DMS 273 treated with DMSO at 0.1 percent for 48 hours (cell line): Measurements from ENCODE around the gene CACNB1.
"Not testable (repeated sequence)": the region's sequence is repeated elsewhere in the genome, so short reads cannot be mapped to it uniquely, and the experiment has no call there.

Experiments used
- DNase-seq: peaks from one replicate; lab custom pipeline; 2025; lab: John Stamatoyannopoulos, UW

Gene CACNB1

DNA sequence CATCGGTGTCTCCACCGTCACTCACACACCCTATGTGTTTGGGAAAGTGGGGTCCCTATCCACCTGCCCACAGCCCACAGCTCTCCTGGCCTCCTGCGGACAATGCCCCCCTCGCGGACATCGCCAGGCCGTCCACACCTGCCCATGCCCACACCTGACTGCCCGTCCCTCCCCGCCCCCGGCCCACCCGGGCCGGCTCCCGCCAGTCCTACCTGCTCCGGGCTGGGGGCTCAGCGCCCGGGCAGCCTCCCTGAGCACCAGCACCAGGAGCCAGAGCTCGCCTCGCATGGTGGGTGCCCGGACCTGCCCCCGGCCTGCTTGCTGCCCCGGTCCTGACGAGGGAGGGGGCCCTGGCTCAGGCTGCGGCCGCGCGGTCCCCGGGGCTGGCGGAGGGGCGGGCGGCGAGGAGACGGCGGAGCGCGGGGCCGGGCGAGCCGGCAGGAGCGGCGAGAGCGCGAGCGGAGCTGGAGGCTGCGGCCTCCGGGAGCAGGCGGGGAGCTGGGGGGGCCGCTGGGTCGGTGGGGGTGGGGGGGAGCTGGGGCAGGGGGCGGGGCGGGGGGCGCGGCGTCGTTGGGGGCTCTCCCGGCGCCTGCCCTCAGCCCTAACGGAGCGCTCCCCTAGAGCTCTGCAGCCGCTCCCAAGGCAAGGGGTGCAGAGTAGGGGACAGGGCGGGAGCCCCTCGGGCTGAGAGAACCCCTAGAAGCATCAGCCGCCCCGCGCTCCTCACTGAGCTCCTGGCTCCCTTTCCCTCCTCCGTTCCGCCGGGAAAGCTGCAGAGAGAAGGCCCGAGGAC lies 46.1 kb downstream of the CACNB1 start, which contains the start of gene PLXDC1:
Gene PLXDC1, minus strand, starts transcription at position 488 of the 793 bp plus-strand sequence. Its CDS starts 200 bp downstream, at position 288.
- no peak for DNase-seq

DNA sequence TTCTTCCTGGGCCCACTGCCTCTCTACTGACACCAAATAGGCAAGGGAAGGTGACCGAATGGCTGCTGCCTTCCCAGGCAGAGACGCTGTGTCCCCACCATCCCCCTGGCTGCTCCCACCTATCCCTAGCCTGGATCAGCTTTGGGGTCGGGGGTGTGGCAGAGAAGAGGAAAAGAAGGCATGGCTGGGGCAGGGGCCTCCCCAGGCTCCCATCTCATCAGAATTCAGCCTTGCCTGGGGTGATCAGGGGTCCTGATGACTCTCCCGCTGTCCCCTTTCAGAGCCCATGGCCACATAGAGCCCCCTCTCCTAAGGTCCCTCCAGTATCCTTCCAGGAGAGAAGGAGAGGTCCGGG lies 46.7 kb downstream of the CACNB1 start:
- DNase-seq: no peak

DNA sequence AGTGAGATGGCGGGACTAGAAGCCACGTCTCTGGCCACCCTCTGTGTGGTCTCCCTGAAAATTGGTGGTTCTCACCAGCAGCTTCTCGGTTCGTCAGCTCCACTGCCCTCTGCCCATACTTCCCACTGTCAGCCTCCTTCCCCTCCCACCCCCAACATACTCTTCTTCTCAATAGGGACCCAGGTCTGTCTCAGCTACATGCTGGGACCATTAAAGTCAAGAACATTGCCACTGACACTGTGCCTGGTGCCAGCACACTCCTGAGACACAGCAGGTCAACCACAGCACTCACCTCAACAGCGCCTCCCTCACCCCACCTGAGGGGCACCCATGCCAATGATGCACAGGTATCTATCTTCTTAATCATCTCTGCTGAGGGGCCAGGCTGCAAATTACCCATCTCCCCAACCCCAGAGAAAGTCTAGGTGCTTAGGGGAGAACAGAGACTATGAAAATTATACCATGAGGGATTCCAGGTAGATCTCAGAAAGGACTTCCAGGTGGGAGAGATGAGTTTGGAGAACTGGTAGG lies 47.3 kb downstream of the CACNB1 start:
- DNase-seq: no peak

DNA sequence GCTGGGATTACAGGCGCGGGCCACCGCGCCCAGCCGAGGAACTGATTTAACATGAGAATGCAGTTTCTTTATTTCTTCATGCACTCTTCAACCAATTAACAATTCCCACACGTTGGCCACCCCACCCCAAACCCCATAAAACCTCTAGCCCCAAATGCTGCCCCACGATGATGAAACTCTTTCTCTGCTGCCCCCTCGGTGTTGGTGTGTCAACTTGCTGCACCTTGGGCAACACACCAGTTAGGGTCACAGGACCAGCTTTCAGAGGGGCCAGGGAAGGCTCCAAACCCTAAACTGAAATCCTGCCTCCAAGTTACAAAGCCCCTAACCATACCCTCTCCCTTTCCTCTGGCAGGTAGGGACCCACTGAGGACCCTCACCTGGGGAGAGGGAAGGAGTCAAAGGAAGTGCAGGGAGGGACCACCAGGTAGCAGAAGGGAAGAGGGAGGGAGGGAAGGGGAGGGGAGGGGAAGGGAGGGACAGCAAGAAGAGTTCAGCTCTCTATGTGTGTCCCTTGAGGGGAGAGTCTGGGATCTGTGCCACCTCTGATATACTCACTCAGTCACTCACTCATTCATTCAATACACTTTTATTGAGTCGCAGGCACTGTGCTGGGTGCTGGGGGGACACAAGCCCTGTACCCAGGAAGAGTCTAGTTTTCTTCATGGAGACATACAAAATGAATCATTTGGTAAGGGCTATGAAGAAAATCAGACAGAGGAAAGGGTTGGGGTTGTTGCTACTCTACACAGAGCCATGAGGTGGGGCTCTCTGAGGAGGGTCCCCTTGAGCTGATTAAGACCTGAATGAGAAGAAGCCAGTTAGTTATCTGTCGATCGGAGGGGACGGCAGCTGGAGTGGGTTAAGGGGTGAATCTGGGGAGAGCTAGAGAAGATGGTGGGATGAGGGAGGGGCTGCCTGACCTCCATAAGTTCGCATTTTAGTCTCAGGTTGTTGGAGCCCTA lies 50.0 kb downstream of the CACNB1 start:
- DNase-seq: no peak

DNA sequence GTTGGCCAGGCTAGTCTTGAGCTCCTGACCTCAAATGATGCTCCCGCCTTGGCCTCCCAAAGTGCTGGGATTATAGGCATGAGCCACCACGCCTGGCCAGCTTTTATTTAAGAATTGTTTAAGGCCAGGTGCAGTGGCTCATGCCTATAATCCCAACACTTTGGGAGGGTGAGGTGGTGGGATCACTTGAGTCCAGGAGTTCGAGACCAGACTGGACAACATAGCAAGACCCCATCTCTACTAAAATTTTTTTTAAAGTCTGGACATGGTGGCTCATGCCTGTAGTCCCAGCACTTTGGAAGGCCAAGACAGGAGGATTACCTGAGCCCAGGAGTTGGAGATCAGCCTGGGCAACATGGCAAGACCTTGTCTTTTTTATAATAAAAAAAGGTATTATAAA lies 51.2 kb downstream of the CACNB1 start:
- no peak for DNase-seq

DNA sequence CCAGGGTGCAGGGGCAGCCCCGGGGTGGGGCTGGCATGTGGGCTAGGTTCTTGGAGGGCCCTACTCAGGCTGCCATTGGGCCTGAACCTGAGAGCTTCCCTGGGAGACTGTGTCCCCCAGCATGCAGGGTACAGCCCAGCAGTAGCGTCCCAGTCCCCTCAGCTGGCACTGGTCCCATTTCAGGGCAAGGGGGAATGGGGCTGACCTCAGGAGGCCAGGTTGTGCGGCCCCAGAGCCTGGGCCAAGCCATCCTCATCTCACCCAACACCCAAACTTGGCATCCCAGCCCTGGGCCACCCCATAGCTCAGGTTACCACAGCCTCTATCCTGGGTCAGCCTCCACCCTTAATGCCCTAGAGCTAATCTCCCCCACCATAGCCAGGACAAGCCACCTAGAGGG lies 52.3 kb downstream of the CACNB1 start:
- DNase-seq: no peak

DNA sequence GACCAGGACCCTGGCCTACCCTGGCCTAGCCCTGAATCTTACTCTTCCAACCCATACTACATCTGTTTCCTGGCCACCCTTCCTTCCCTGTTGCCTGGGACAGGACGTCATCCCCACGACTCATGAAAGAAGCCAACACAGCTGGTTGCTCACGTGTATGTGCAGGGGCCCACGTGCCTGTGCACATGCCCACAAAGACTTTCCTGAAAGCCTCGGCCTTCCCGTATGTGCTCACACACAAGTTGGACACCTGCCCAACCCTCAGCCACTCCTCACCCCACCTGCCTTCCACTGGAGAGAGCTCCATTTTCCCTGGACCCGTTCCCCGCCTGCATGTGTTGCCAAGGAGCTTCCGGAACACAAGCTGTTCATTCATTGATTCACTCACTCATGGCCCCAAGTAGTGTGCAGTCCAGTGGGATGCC lies 53.0 kb downstream of the CACNB1 start:
- peak; percentile 67 for DNase-seq

DNA sequence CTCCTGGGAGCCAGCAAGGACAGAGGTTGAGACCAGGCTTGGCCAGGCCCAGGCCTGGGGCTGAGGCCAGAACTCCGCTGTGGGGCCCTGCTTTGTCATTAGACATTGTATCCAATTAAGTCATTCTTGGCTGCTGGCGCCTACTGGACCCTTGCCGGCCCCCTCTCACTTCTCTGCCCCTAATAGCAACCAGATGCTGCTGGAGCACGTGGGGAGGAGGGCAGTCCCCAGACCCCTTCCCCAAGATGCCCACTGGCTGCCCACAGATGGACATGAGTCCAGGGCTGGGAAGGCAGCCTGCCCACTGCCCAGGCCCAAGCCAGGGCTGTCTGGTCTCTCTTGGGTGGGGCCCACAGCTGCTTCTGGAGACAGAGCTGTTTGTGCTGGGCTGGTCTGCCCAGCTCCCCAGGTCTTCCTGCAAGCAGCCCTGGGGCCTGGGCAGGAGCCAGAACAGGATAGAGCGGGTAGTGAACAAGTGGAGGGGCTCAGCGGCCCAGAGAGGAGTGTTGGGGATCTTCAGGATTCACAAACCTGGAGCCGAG lies 53.8 kb downstream of the CACNB1 start:
- DNase-seq: no peak

DNA sequence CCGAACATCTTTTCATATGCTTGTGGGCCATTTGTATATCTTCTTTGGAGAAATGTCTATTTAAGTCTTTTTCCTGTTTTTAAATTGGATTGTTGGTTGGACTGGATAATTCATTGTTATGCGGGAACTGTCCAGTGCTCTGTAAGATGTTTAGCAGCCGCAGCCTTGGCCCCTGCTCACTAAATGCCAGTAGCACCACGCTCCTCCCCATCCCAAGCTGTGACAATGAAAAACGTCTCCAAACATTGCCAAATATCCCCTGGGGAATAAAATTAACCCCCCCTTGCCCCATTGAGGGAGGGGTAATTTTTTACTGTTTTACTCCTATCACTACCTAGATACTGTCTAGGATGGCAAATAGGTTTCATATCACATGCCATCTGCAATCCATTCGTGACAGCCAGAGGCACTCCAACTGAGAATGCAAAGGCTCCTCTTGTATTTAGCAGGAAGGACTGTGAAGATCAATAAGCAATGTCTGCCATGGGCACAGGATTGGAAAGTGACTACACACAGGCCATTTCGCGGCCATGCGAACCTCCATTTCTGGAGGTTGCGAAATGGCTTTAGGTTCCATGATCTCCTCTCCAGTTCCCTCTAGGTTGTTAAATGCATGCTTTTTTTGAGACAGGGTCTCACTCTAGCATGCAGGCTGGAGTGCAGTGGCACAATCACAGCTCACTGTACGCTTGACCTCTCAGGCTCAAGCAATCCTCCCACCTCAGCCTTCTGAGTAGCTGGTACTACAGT lies 55.4 kb downstream of the CACNB1 start:
- no peak for DNase-seq

DNA sequence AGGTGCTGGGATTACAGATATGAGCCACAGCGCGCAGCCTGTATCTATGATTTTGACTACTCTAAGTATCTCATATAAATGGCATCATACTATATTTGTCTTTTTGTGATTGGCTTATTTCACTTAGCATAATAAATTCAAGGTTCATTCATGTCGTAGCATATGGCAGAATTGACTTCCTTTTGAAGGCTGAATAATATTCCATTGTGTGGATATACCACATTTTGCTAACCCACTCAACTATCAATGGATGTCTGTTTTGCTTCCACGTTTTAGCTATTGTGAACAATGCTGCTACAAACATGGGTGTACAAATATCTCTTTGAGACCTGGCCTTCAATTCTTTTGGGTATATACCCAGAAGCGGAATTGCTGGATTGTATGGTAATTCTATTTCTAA lies 56.2 kb downstream of the CACNB1 start:
- no peak for DNase-seq

DNA sequence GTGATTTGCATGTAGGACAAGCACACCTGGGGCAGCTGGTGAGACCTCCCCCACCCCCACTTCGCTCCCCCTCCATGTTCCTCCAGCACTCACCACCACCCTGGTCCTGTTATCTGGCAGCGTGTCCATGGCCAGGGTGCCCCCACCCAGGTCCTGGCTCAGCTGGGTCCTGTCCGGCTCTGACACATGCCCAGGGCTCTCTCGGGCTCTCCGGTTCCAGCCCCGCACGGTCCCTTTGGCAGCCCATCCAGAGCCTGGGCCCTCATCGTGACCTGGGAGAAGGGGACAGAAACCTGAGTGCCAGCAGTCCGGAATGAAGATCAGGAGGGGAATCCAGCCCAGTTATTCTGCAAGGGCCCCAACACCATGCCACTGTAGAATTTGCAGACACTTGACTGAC lies 57.9 kb downstream of the CACNB1 start:
- DNase-seq: no peak

DNA sequence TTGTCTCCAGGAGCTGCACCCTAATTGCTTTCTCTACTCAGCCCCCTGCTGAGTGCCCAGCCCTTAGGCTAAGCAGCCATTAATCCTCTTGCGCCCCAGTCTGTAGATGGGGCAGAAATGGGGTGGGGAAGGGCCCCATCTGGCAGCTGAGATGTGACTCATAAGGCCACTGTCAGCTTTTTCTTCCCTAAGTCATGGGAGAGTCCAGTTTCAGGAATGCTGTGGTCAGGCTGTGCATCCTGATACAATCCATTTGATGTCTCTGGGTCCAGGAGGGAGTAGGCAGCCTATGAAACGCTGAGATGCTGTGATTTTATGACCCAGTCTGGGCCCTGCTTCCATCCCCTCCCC lies 58.3 kb downstream of the CACNB1 start:
- DNase-seq: no peak

DNA sequence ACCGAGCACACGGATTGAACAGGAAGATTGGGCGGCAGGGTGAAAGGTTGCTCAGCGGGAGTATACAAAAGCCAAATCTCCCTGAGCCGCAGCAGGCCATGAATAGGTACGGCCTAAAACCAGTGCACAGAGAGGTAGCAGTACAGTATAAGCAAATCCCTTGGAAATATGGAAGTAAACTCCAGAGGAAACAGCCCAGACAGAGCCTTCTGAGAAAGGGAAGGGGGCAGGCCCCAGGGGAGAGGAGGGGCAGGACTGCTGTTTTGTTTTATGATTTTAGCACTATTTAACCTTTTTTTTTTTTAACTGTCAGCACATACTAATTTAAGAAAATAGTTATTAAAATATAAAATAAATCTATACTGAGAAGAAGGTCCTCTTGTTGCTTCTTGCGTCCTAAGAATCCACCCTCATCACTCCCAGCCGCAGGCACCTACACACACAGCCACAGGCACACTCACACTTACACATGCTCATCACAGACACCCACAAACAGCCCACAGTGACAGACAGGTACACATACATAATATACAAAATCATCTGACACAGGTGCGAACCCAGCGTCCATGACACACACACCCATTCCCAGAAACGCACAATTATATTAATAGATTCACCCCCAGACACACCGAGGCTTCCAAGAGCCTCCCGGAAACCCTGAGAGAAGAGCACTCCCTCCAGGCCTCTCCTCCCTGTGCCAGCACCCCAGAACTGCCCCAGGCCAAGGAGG lies 58.9 kb downstream of the CACNB1 start:
- DNase-seq: no peak

DNA sequence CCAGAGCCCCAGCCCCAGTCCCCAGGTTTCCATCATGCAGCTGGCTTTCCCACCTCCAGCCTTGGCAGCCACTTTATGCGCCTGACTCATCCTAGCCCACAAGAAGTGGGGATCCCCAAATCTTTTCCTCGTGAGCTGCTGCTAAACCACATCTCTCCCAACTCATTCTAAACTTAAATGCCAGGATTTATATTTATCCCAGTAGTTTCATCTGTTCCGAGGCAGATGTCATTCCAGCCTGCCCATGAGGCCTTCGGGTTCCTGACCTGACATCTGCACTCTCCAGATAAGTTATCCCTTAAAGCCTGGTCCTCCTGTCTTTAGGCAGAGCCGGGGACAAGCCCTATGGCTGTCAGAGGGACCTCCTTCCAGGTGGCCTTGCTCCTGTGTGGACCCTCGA lies 62.6 kb downstream of the CACNB1 start:
- no peak for DNase-seq

DNA sequence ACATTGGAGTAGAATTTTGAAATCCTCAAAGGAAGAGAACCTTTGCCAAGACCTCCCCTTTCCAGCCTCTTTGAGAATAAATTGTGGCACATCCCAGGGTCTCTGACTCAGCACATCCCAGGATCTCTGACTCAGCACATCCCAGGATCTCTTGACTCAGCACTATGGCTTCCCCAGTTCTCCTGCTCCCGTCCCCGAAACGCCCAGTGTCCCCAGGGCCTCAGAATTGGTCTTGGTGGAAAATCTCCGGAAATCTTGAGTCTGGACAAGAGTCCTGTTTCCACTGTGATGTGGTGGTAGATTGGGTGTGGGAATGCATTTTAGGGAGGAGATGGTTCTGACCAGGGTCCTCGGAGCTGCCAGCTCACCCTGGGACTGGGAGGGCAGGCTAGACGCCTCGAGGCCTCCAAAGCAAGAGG lies 65.3 kb downstream of the CACNB1 start:
- DNase-seq: no peak

DNA sequence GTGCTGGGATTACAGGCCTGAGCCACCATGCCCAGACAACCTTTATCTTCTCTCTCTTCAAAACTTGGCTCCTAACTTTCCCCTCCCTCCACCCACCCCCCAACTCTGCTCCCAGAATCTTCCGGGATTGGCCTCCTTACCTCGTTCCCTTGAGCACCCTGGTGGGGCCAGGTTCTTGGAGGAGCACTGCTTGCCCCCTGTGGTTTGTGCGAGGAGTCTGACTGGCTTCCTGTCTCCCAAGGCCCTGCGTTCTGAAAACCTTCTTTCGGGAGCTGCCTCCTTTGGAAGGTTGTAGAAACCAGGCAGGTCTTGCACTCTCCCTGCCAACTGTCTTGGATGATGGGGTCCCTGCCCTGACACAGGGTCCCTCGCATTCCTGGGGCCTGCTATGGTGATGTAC lies 65.9 kb downstream of the CACNB1 start:
- no peak for DNase-seq

DNA sequence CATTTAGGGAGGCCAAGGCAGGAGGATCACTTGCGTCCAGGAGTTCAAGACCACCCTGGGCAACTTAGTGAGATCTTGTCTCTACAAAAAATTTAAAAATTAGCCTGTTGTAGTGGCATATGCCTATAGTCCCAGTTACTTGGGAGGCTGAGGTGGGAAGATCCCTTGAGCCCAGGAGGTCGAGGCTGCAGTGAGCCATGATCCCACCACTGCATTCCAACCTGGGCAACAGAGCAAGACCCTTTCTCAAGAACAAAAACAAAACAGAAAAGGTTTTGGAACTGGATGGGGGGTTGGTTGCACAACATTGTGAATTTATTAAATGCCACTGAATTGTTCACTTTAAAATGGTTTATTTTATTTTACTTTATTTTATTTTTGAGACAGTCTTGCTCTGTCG lies 67.3 kb downstream of the CACNB1 start:
- DNase-seq: no peak

DNA sequence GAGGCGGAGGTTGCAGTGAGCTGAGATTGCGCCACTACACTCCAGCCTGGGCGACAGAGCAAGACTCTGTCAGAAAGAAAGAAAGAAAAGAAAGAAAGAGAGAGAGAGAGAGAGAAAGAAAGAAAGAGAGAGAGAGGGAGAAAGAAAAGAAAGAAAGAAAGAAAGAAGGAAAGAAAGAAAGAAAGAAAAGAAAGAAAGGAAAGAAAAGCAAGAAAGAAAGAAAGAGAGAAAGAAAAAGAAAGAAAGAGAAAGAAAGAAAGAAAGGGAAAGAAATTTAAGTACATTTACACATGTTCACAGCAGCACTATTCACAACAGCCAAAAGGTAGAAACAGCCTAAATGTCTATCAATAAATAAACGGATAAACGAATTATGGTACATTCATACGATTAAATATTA lies 67.9 kb downstream of the CACNB1 start:
- DNase-seq: not testable (repeated sequence)

DNA sequence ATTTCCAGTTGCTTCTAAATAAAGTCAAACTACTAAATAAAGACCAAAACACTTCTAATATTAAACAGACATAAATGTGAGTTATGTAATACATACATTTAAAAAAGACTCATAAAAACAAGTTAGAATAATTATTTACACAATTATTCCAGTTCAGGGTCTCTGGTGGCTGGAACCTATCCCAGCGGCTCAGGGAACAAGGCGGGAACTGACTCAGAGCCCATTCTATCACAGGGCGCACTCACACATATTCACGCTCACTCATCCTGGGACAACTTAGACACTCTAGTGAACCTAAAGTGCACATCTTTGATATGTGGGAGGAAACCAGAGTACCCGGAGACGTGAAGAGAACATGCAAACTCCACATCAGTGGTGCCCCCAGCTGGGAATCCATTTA lies 71.0 kb downstream of the CACNB1 start:
- DNase-seq: no peak

DNA sequence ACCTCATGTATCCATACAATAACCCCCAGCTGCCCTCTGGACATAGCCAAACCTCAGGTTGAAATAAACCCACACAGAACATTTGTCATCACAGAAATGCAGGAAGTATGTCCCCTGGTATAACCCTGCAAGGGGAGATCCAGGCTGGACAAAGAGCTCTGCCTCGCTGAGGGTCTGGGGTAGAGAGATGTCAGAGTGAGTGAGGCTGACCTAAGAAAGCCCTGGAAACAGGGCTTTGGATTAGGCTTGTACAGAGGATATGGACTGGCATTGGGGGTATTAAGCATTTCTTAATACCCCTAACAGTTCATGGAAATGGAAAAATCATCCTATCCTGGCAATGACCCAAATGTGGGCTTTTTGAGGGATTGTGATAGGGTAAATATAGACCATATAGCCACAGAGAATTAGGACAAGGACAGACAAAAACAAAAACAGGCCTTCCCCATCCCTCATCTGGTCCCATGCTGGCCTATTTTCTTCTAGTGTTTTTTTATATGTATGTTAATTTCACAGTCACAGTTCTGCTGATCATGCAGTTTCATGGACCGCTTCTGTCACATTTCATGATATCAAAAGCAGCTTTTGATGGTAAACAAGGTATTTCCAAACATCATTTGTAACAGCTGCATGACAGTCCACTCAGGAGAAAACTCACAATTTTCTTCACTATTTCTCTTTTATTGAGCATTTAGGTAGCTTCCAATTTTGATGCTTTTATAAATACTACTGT lies 72.2 kb downstream of the CACNB1 start:
- no peak for DNase-seq

DNA sequence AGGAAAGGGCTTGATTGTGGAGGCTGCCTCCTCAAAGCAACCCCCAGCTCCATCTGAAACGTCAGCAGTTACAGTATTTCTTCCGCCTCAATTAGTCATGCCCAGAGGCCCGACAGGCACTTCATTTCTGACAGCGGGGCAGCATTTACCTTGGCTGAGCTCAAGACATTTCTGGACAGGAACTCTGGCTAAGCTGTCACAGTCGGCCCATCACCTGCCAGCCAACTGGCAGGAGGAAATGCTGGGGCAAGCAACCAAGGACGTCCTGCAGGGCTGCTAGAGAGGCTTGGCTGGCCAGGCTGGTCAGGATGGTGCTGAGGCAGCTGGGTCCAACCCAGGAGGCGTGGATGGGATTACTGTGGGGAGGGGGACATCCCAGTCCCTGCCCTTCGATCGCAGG lies 73.8 kb downstream of the CACNB1 start:
- no peak for DNase-seq
